Sigmoid colon (tissue), 4 donors: ENCODE results near the gene SLC22A1.

Experiments
- EP300 ChIP-seq, 4 donors: sonication (generic); formaldehyde crosslinking; IDR thresholded peaks; one replicate each; pipeline ENCODE4 v1.6.1; 2017; ENCODE audit warnings: antibody characterized with exemption in 4 of 4
- POLR2A ChIP-seq, 2 donors: fragments of 450-650 bp; IDR thresholded peaks; one replicate each; pipeline ENCODE4 v1.6.1; 2016; ENCODE audit warnings: antibody characterized with exemption in 2 of 2, mild to moderate bottlenecking in 2 of 2, moderate library complexity in 2 of 2
- POLR2AphosphoS5 ChIP-seq, 4 donors: sonication (generic); formaldehyde crosslinking; IDR thresholded peaks; one replicate each; pipeline ENCODE4 v1.6.1; 2017; ENCODE audit warnings: antibody characterized with exemption in 4 of 4
- TF ChIP-seq, protein P1 (sequence below), 4 experiments: fragments of 450-650 bp in 3 of 4; fragments of 200-600 bp in 1 of 4; IDR thresholded peaks; one replicate each; pipeline ENCODE4 v1.5.1; 2016 to 2019; ENCODE audit warnings: antibody characterized with exemption in 4 of 4, mild to moderate bottlenecking in 3 of 4, moderate library complexity in 2 of 4

DNA sequence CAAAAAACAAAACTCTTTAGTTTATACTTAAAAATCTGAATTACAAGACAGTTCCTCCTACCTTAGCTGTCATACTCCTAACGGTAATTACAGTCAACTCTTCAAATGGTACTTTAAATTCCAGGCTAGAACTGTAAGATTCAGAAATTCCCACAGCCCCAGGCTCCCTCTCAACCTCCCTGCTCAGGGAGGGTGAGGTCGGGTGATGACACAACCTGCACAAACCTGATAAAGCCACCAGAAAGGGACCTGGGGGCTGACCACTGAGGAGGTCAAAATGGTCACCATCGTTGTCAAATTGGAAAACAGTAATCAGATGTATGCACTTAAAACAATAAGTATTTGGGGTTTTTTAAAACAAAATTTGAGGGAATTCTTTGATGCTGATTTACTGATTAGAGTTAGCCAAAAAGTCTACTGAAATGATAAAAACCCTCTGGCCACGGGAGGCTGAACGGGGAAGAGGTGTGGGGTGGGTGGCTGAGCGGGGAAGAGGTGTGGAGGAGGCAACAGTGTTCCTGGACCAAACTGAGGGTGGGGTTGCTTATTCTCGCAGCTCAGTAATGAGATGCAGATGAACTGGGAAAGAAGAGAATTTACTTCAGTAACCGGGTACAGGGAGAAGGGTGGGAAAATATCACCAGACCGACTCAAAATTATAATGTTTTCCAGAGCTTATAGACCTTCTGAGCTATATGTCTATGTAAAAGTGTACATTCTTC lies 52.4 kb downstream of the SLC22A1 start:
- TF ChIP-seq, protein P1, sequence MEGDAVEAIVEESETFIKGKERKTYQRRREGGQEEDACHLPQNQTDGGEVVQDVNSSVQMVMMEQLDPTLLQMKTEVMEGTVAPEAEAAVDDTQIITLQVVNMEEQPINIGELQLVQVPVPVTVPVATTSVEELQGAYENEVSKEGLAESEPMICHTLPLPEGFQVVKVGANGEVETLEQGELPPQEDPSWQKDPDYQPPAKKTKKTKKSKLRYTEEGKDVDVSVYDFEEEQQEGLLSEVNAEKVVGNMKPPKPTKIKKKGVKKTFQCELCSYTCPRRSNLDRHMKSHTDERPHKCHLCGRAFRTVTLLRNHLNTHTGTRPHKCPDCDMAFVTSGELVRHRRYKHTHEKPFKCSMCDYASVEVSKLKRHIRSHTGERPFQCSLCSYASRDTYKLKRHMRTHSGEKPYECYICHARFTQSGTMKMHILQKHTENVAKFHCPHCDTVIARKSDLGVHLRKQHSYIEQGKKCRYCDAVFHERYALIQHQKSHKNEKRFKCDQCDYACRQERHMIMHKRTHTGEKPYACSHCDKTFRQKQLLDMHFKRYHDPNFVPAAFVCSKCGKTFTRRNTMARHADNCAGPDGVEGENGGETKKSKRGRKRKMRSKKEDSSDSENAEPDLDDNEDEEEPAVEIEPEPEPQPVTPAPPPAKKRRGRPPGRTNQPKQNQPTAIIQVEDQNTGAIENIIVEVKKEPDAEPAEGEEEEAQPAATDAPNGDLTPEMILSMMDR (IDR thresholded peaks at IDR 0.05): no peak
- TF ChIP-seq POLR2AphosphoS5 (IDR thresholded peaks at IDR 0.05): no peak
- no peak for TF ChIP-seq POLR2A (IDR thresholded peaks at IDR 0.05)
- TF ChIP-seq EP300 (IDR thresholded peaks at IDR 0.05): no peak
